Spleen (tissue), 11 donors: ENCODE results near the gene DBNL. TPM values are rescaled to one million over a fixed set of nuclear protein-coding genes. Genes with fewer than 3 reads are reported as not detected.
A peak's percentile ranks its signal among the peaks of the same experiment; 100 is the strongest.

Experiments
- DNase-seq: peaks from one replicate; pipeline ENCODE4 v3.0.0-alpha.2; 2020
- H3K27ac ChIP-seq, 8 donors: fragments of 200-600 bp; sonication (generic) in 7 of 8; 1 replicate in 4 of 8; 2 replicates in 4 of 8; pipeline versions ENCODE4 v1.5.0 to v1.8.0; 2016 to 2021; ENCODE audit warnings: inconsistent platforms in 4 of 8, mild to moderate bottlenecking in 4 of 8, moderate library complexity in 1 of 8
- H3K27me3 ChIP-seq, 7 donors: fragments of 200-600 bp; sonication (generic) in 6 of 7; replicated peaks in 1 of 7; 1 replicate in 4 of 7; 2 replicates in 3 of 7; pipeline versions ENCODE4 v1.5.0 to v1.8.0; 2016 to 2021; ENCODE audit warnings: inconsistent platforms in 3 of 7, mild to moderate bottlenecking in 1 of 7
- H3K36me3 ChIP-seq, 6 donors: fragments of 200-600 bp; sonication (generic) in 5 of 6; 1 replicate in 4 of 6; 2 replicates in 2 of 6; pipeline versions ENCODE4 v1.5.0 to v1.8.0; 2016 to 2021; ENCODE audit warnings: inconsistent platforms in 2 of 6
- H3K4me1 ChIP-seq, 6 donors: fragments of 200-600 bp; sonication (generic) in 5 of 6; 1 replicate in 3 of 6; 2 replicates in 3 of 6; pipeline versions ENCODE4 v1.5.0 to v1.8.0; 2016 to 2021; ENCODE audit warnings: inconsistent platforms in 3 of 6
- H3K4me3 ChIP-seq, 8 donors: fragments of 200-600 bp; sonication (generic) in 7 of 8; 1 replicate in 4 of 8; 2 replicates in 4 of 8; pipeline versions ENCODE4 v1.5.0 to v1.8.0; 2016 to 2021; ENCODE audit warnings: inconsistent platforms in 4 of 8, mild to moderate bottlenecking in 4 of 8, moderate library complexity in 2 of 8
- H3K9me3 ChIP-seq, 8 donors: fragments of 200-600 bp; sonication (generic) in 7 of 8; 1 replicate in 4 of 8; 2 replicates in 4 of 8; pipeline versions ENCODE4 v1.5.0 to v1.8.0; 2016 to 2021; ENCODE audit warnings: inconsistent platforms in 4 of 8
- CTCF ChIP-seq, 11 experiments: fragments of 200-600 bp in 7 of 11; fragments of 450-650 bp in 4 of 11; sonication (generic) in 4 of 11; IDR thresholded peaks in 8 of 11; conservative IDR thresholded peaks in 3 of 11; 1 replicate in 7 of 11; 2 replicates in 4 of 11; pipeline versions ENCODE4 v1.4.0 to v1.8.0; 2016 to 2021; ENCODE audit warnings: antibody characterized with exemption in 11 of 11, inconsistent platforms in 4 of 11, mild to moderate bottlenecking in 1 of 11
- POLR2A ChIP-seq, 3 donors: fragments of 450-650 bp; IDR thresholded peaks; one replicate each; pipeline ENCODE4 v1.5.1; 2017; ENCODE audit warnings: antibody characterized with exemption in 3 of 3, mild to moderate bottlenecking in 1 of 3
- POLR2AphosphoS5 ChIP-seq, 3 donors: sonication (generic); formaldehyde crosslinking; IDR thresholded peaks; one replicate each; pipeline ENCODE4 v1.5.1; 2017; ENCODE audit warnings: antibody characterized with exemption in 3 of 3
- WGBS, 5 donors: extraction: QIAGEN DNeasy Blood & Tissue Kit in 3 of 5; methylation state at CpG; one replicate each; pipeline versions ENCODE4 v1.1.5 to v1.1.7; 2013 to 2018; 5-methylcytosine and 5-hydroxymethylcytosine counted together
- intact Hi-C: fragments of 100-400 bp; cut with DNase I; formaldehyde crosslinking; loops from one replicate; pipeline ENCODE4 v1.15.0; 2023; ENCODE audit warnings: low total_unique reads
- polyA plus RNA-seq, 3 donors: library from polyadenylated mRNA; stranded (reverse); fragments of 200-250 nt; gene quantifications; one replicate each; pipeline ENCODE4 v1.2.1, GENCODE V29; 2013
- total RNA-seq, 7 donors: library from RNA; depleted of rRNA in 3 of 7; stranded (reverse); fragments of >200 nt in 3 of 7; fragmentation: NEBNext Ultra II Directional in 4 of 7; extraction: Animal tissue kit (Norgen Biotek cat#: 25700) in 4 of 7; gene quantifications; one replicate each; pipeline versions ENCODE4 v1.1.0 to v1.2.1, GENCODE V29; 2016 to 2021
- donor health status: healthy with polysubstance abuse.
- donor health status: DM: no; HTN: no; CAD: no; lungs with moderate emphysema.
- donor health status: DM: no; HTN: no; CAD: no.
- donor health status: Bipolar disorder and iron deficiency.
- donor health status: healthy.
- donor health status: DM: no; HTN: no; CAD: no.
- donor health status: DM: yes; HTN: yes; CAD: no.

Gene DBNL
- total and polyA plus RNA-seq, 10 donors, result 118 to 257 (median 206) TPM

- Histone ChIP-seq H3K9me3 (no peaks in the 10 kb centered on the region), H3K27me3 (peaks cover 0 to 29% (median 4%) of the 10 kb centered on the region in 7 donors), H3K27ac (peak overlapping the region in 5 of 8 donors; percentile 57 to 85 (median 71)), H3K36me3 (peaks cover 0 to 7% (median 0%) of the 10 kb centered on the region in 6 donors), H3K4me3 (no peak overlapping the region), H3K4me1 (peaks cover 4 to 79% (median 47%) of the 10 kb centered on the region in 6 donors)
- intact Hi-C loops, result no loop called here
- TF ChIP-seq POLR2A (IDR thresholded peaks at IDR 0.05) (no peak), POLR2AphosphoS5 (IDR thresholded peaks at IDR 0.05) (no peak), CTCF (IDR thresholded peaks at IDR 0.05 in 8 of 11, conservative IDR thresholded peaks at IDR 0.05 in 3 of 11) (no peak)
- 90 to 93% (median 91%) methylated on average over 13 to 14 of the region's 14 CpGs for WGBS, 5 donors
- DNase-seq, result peak; percentile 67
These were observed 57.7 kb downstream of the DBNL start for GRCh38 chr7:44101966-44102845.

- peaks cover 4 to 73% (median 39%) of the 10 kb centered on the region in 6 donors for H3K4me1 ChIP-seq
- peak; percentile 20 for DNase-seq
These were observed 58.5 kb downstream of the DBNL start for GRCh38 chr7:44102846-44103565.

GRCh38 chr7:44103566-44103922, 59.0 kb downstream of the DBNL start:
- peaks cover 4 to 69% (median 38%) of the 10 kb centered on the region in 6 donors for H3K4me1 ChIP-seq
- H3K27ac ChIP-seq, result peak overlapping the region in 5 of 8 donors; percentile 44 to 85 (median 79)
- H3K36me3 ChIP-seq, result peaks cover 0 to 20% (median 5%) of the 10 kb centered on the region in 6 donors
- DNase-seq, result peak; percentile 69
- peak overlapping the region in 3 of 8 donors; percentile 48 to 74 (median 62) for H3K4me3 ChIP-seq
- TF ChIP-seq POLR2A (IDR thresholded peaks at IDR 0.05) (no peak), POLR2AphosphoS5 (IDR thresholded peaks at IDR 0.05) (no peak), CTCF (IDR thresholded peaks at IDR 0.05 in 8 of 11, conservative IDR thresholded peaks at IDR 0.05 in 3 of 11) (no peak)
- intact Hi-C loops, result no loop called here
- no peaks in the 10 kb centered on the region for H3K9me3 ChIP-seq
- 61 to 72% (median 63%) methylated on average over 3 to 8 of the region's 8 CpGs for WGBS, 5 donors
- peaks cover 0 to 29% (median 4%) of the 10 kb centered on the region in 7 donors for H3K27me3 ChIP-seq

More at GRCh38 chr7:44102846-44103565, 58.5 kb downstream of the DBNL start:
- intact Hi-C loops, result no loop called here
- TF ChIP-seq POLR2A (IDR thresholded peaks at IDR 0.05) (no peak), POLR2AphosphoS5 (IDR thresholded peaks at IDR 0.05) (no peak), CTCF (IDR thresholded peaks at IDR 0.05 in 8 of 11, conservative IDR thresholded peaks at IDR 0.05 in 3 of 11) (no peak)
- Histone ChIP-seq H3K4me3 (no peak overlapping the region), H3K27me3 (peaks cover 0 to 29% (median 4%) of the 10 kb centered on the region in 7 donors), H3K9me3 (no peaks in the 10 kb centered on the region), H3K27ac (peak overlapping the region in 4 of 8 donors; percentile 49 to 85 (median 82)), H3K36me3 (peaks cover 0 to 15% (median 4%) of the 10 kb centered on the region in 6 donors)
- WGBS, 5 donors, result 64 to 79% (median 68%) methylated on average over 8 of the region's 8 CpGs
